Stimulated activated CD8-positive, alpha-beta memory T cell treated with anti-CD3 and anti-CD28 coated beads, Interleukin-15, amount 100 ng/mL, for 1 hour (primary cell): ENCODE measurements around the gene FRMD3.

Experiments used
- DNase-seq: peaks from one replicate; pipeline ENCODE4 v3.0.0-alpha.2; 2020; ENCODE audit warnings: low read depth

FRMD3 gene

GRCh38 chr9:83330207-83331196 is 207.7 kb downstream of the FRMD3 start:
- no peak for DNase-seq

DNA sequence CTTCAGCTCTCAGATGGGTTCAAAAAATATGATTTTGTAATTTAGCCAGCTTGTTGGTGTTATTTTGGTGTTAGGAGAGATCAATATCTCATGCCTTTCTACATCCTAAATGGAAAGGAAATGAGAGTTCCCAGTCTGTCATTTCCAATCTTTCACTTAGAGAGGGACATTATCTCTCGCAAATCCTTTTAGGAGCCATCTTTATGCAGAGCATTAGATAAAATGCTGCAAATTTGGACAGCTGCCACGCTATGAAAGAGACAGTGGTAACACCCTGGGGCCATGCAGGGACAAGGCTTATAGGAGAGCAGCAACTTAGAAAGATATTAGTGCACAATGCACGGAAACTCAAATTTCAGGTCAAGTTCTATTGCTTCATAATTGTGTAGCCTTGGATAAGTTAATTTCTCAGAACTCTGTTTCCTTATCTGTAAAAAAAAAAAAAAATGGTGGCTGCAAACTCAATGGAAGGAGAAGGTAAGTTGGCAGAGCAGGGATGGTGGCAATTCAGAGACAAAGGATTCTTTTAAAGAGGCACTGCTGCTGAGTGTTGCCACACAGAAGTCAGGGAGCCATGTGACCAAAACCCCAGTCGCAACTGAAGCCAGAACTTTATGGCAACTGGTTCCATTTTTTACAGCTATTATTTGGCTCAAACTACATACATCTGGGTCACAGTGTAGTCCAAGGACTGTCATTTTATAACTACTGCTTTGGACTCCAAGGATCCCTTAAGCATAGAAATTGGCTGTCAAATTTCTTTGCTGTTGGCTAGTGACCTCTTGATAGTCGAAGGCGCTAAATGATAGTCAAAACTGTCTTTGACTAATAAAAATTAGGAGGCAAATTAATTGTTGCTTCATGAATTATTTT is 210.2 kb downstream of the FRMD3 start:
- no peak for DNase-seq

- DNase-seq, result no peak
Observed at GRCh38 chr9:83327323-83327722, 210.9 kb downstream of the FRMD3 start.

DNA sequence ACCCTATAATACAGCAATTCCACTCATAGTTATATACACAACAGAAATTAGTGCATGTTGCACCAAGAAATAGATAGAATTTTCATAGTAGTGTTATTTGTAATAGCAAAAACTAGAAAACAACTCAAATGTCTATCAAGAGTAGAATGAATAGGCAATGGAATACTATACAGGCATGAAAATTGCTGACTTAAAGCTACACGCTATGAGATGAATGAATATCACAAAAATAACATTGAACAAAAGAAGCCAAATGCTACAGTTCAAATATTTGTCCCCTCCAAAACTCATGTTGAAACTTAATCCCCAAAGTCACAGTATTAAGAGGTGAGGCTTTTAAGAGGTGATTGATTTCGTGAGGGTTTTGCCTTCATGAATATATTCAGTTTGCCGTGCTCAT is 215.1 kb downstream of the FRMD3 start:
- DNase-seq, result no peak

- DNase-seq, result no peak
Observed at GRCh38 chr9:83322438-83322837, 215.8 kb downstream of the FRMD3 start.

DNA sequence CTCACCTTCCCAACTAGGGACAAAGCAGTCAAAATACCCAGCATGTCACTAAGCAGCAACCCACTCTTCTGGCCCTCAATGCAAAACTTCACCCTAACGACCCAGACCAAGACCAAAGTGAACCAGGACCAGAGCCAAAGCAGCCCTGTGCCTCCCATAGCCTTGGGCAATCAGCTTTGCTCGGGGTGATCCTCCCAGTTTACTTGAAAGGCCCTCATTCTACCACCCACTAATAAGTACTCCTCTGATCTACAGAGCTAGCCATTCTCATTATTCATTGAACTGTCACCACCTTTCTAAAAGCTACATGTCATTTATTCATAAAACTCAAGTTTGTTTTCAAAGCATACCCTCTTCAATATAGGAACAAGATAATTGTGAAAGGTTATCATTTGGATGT is 221.0 kb downstream of the FRMD3 start:
- no peak for DNase-seq

GRCh38 chr9:83315649-83316048 is 222.6 kb downstream of the FRMD3 start:
- DNase-seq, result no peak

DNA sequence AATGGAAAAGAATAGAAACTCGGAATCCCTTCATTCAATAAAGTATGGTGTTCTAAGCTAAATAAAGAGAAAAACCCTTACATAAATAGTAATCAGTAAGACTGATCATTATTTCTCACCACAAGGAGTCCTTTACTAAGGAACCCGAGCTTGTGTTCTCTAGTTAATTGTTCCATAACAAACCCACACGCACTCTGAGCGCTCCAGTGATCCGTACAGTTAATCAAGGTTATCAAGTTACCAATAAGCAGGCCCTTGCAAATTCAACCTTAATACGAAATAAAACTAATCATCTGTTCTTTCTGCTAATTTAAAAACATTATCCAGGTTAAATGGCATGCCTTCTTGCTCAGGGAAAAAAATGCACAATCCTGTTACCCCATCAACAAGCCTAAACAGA is 224.4 kb downstream of the FRMD3 start:
- DNase-seq, result no peak

- DNase-seq, result no peak
Observed at GRCh38 chr9:83312537-83312936, 225.7 kb downstream of the FRMD3 start.

GRCh38 chr9:83307066-83307724 is 231.0 kb downstream of the FRMD3 start:
- DNase-seq, result no peak

GRCh38 chr9:83304686-83305085 is 233.5 kb downstream of the FRMD3 start:
- no peak for DNase-seq

DNA sequence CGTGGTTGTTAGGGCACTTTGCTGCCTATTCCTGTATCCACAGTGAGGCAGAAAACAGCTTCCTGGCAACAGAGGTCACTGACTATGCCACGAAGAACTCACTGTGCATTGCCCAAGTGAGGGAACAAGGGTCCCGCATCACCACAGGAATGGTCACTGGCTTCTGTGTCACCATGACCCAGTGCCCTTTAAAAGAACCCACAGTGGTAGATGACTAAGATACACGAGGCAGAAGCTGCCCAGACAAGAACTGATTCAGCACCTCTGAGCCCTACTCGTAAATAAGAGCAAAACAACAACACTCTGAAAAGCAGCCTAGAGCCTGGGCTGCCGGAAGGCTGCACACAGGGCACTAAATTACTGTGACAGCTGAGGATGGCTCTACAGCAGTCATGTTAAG is 238.6 kb downstream of the FRMD3 start:
- no peak for DNase-seq

GRCh38 chr9:83299094-83299493 is 239.1 kb downstream of the FRMD3 start:
- DNase-seq, result no peak

DNA sequence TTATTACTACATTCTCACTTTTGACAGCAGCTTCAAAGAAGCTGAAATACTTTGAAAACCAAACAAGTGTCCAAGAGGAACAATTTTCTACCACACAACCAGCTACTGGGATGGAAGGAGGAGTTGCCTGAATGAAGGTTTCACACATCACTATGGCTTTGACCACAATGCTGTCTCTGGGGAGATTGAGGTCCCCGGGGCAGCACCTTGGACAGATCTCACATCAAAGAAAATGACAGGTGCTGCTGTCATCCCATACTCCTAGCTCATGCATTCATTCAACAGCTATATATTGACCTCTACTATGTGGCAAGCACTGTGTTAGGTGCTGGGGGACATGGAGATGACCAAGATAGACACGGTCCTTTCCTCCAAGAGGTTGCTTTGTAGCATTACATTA is 242.1 kb downstream of the FRMD3 start:
- DNase-seq, result no peak

DNA sequence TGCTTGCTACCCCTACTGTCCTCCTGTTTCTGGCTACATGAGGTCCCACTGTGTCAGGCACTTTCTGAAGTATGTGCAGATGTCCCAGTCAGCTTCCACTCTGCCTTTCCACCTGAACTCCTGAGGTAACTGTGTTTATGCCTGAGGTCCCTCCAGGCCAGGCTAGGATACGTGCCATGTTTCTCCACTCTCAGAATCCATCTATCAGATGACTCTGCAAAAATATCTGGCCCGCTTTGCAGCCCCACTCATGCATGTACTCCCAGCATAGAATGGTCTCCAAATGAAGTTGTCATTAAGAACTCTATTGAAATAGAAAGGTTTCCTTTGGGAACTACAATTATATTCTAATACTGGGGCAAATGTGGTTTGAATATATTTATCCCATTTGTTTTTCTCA is 243.4 kb downstream of the FRMD3 start:
- DNase-seq, result no peak

DNA sequence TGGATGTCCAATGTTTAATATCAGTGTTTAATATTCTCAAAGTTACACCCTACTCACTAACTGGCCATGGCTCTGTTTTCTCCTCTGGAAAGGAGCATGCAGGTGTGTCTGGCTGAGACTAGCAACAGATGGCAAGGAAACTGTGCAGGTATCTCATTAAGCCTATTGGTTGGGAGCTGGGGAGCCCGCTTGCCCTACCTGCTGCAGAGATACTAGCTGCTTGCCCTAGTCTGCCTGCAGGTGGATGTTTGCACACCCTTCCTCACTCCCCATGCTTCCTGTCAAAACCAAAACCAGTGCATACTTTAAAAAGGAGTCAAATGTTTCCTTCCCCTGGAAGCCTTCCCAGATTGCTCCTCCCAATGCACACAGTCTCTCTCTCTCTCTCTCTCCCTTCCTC is 247.0 kb downstream of the FRMD3 start:
- no peak for DNase-seq

DNA sequence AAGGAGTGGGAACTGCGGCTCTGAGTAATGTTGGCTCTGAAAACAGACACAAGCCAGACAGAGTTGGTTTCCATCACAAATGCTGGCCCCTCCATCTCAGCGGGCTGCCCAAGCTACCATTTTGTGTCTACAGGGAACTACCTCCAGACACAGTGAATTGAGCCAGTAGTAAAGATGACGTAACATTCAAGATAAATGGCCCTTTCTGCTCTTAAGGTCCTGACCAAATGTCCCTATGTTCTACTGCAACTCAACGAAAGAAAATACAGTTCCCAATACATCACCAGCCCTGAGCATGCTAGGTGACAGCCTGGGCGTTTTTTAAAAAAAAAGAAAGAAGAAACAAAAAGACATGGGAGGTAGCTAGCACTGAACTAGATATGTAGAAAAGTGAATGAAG is 247.5 kb downstream of the FRMD3 start:
- DNase-seq, result no peak

DNA sequence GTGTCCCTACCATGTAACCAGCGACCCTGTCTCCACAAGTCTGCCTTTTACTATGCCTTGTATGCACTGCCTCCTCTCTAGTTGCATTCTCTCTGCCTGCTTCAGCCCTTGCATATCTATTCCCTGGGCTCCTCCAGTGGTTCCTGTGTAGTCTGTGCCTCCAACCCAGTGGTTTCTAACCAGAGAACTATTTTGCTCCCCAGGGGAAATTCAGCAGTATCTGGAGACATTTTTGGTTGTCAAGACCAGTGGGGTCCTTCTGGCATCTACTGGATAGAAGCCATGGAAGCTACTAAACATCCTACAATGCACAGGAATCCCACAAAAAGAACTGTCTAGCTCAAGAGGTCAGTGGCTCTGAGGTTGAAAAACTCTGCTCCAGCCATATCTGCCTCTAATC is 251.2 kb downstream of the FRMD3 start:
- no peak for DNase-seq

DNA sequence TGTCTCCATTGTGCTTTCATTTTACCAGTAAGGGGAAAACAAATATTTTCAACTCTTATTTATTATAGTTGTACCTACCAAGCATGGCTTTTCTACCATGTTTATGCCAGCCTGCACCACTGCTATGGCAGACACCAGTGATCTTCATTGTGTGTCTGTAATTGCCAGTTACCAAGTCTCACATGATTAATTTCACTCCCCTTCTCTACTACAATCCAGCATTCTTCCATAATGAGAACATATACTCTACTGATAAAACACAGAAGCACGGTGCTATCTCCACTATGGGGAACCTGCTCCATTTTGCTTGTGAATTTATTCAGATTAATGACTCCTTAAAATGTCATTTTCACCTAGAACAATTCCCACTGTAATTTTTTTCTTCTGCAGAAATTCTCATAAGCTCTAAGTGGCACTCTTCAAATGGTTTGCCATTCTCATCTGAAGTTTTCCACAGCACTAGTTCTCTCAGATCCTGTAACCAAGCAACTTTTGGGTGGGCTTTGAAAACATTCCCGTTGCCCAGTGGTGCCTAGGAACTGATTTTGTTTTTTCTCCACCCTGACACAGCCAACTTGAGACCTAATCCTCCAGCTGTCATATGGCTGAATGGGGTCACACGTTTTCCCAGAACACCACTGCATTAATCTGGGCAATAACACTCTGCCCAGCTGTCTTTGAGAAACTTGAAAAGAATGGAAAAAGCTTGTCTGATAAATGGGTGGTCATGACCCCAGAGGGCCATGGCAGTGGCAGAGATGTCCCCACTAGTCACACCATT is 252.6 kb downstream of the FRMD3 start:
- DNase-seq, result no peak

- no peak for DNase-seq
Observed at GRCh38 chr9:83284746-83285145, 253.5 kb downstream of the FRMD3 start.

DNA sequence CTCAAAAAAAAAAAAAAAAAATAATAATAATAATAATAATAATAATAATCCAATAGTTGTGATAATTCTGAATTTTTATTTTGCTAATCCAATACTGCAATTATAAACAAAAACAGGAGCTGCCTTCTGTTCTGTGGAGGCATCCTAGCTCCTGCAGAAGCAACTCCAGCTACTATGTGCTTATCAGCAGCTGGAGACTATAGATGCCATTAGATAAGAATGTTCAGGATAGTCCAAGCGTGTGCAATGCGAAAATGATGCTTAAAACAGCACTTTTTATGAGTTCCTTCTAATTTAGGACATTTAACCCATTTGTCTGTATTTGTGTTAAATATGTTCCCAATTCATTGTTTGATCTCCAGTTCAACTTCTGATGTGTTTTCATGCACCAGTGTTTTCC is 254.7 kb downstream of the FRMD3 start:
- DNase-seq, result no peak
